GM19455 (cell line): ENCODE results near the gene GATM.

Experiments
- ATAC-seq: cut with Tn5 transposase; IDR thresholded peaks from one replicate; pipeline ENCODE4 v1.9.1; 2021; ENCODE audit not compliant: unreplicated experiment

GATM gene

DNA sequence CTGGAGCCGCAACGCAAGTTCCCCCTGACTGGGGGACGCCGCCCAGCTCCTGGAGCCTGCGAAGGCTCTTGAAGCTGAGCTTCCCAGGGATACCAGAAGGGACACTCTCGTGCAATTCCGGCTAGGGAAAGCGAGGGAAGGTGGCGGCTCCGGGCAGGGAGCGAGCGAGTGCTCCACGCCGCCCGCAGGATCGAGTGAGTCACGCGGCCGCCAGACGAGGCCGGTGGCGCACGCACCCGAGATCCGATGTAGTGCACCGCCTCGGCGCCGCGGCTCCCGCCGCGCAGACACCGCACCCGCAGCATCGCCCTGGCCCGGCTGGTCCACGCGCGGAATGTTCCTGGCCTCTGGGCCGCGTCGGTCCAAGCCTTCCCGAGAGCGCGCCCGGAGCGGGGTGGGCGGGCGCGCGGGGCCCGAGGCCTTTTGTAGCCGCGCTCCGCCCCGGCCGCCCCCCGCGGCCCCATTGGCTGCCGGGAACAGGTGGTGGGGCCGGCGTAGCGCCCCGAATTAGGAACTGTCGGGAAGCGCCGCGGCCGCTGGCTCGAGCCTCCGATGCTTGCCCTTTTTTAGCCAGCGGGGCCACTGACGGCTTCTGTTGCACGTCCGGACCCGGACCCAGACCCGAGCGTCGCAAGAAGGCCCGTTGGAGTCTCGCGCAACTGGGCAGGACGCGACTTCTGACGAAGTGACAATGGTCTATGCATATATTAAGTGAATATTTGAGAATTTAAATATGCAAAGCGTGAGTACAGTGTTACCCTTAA, at the start of gene GATM:
Gene GATM, minus strand, starts transcription at position 396 of the 764 bp plus-strand sequence. Its CDS starts 91 bp downstream, at position 305.
- ATAC-seq, result peak; percentile 87

GRCh38 chr15:45427085-45427484, 48.7 kb upstream of the GATM start:
- no peak for ATAC-seq

DNA sequence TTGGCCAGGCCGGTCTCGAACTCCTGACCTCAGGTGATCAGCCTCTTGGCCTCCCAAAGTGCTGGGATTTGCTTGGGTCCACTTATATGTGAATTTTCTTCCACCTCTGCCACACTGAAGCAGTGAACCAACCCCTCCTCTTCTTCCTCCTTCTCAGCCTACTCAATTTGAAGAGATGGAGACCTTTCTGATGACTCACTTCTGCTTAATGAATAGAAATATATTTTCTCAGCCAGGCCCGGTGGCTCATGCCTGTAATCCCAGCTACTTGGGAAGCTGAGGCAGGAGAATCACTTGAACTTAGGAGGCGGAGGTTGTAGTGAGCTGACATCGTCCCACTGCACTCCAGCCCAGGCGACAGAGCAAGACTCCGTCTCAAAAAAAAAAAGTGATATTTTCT, 46.8 kb upstream of the GATM start:
- no peak for ATAC-seq

GRCh38 chr15:45424429-45424828, 46.1 kb upstream of the GATM start:
- ATAC-seq, result no peak

GRCh38 chr15:45417303-45417950, 39.1 kb upstream of the GATM start:
- no peak for ATAC-seq

- ATAC-seq, result no peak
These were observed 36.0 kb upstream of the GATM start for GRCh38 chr15:45414215-45414885.

DNA sequence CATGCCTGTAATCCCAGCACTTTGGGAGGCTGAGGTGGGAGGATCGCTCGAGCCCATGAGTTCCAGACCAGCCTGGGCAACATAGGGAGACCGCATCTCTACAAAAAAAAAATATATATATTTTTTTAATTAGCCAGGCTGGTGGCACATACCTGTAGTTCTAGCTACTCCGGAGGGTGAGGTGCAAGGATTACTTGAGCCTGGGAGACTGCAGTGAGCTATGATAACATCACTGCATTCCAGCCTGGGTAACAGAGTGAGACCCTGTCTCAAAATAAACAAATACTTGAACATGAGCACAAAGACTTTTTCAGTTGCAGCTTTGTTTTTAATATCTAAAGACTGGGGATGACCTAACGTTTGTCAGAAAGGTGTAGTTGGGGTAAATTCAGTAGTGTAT, 31.3 kb upstream of the GATM start:
- no peak for ATAC-seq

GRCh38 chr15:45407786-45408185, 29.4 kb upstream of the GATM start:
- no peak for ATAC-seq

- ATAC-seq, result peak; percentile 31
These were observed 24.9 kb upstream of the GATM start for GRCh38 chr15:45402955-45403877.

- ATAC-seq, result peak; percentile 80
These were observed 24.0 kb upstream of the GATM start for GRCh38 chr15:45402162-45402954.

GRCh38 chr15:45401665-45402161, 23.4 kb upstream of the GATM start:
- ATAC-seq, result peak; percentile 5

- ATAC-seq, result no peak
These were observed 21.3 kb upstream of the GATM start for GRCh38 chr15:45399381-45400212.

DNA sequence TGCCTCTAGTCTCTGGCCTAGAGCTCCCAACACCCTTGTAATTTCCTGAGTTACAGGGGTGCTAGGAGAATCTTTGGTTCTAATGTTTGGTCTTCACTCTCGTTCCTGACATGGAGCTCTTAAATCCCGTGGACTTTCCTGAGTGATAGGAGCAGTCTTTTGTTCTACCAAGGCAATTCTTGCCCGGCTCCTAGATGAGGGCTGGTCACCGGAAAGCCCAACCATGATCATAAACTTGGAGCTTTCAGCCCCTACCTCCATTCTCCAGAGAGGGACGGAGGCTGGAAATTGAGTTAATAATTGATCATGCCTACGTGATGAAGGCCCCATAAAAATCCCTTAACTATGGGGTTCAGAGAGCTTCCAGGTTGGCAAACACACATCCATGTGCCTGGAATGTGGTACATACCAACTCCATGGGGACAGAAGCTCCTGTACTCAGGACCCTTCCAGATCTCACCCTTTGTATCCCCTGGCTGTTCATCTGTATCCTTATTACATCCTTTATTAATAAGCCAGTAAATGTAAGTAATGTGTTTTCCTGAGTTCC, 18.8 kb upstream of the GATM start:
- ATAC-seq, result no peak

- ATAC-seq, result no peak
These were observed 17.6 kb upstream of the GATM start for GRCh38 chr15:45395943-45396342.

DNA sequence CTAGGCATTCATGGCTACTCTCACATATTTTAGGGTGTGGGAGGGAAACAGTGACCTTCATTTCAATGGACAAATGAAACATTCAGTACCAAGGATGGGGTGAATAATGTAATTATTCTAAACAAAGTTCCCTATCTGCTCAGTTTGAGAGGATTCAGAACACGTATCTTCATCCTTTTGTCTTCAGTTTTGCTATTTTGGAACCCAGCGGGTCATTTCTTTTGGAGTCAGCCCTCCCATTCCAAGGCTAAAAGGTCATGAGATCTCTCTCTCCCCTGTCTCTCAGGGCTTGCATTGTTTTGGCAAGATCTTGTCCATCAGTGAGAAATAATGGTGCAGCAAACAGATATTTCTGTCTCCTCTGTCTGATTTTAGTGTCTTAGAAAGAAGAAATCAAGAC, 16.3 kb upstream of the GATM start:
- no peak for ATAC-seq

- no peak for ATAC-seq
These were observed 15.5 kb upstream of the GATM start for GRCh38 chr15:45393851-45394250.

DNA sequence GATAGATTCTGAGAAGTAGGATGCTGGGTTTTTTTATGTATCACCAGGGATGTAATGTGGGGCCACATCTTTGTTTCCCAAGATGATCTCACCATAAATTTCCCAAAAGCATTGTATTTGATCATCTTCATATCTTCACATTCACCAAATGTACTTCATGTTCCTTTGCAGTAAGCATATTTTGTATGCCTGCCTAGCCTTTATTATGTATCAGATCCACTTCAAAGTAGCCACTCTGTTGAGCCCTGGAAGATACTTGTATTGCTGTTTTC, 14.2 kb upstream of the GATM start:
- ATAC-seq, result no peak

GRCh38 chr15:45391746-45392583, 13.6 kb upstream of the GATM start:
- ATAC-seq, result peak; percentile 96
